HepG2 (cell line): ENCODE data around the gene TGM2. TPM values are rescaled to one million over a fixed set of nuclear protein-coding genes. Genes with fewer than 3 reads are reported as not detected.

Source experiments
- ATAC-seq: fragments of 200-7000 bp; cut with Tn5 transposase; 3 replicates; pipeline ENCODE4 v1.9.1; 2020; ENCODE audit warnings: mild to moderate bottlenecking, moderate library complexity
- BruUV-seq: library from RNA; stranded (reverse); fragments of 400-500 nt; replicated peaks from 2 replicates; lab custom pipeline; 2021; lab: Mats Ljungman, UMichigan
- CTCF ChIA-PET: fragments of 300-600 bp; formaldehyde crosslinking; extraction: SDS; loops from one replicate; lab custom pipeline; 2021; ENCODE audit warnings: low total read pairs, inconsistent platforms, low intra/inter-chr PET ratio; lab: Yijun Ruan, JAX
- POLR2A ChIA-PET: fragments of 350-600 bp; sonication (Branson Sonifier 250); formaldehyde crosslinking; loops from one replicate; lab custom pipeline; 2020; ENCODE audit warnings: antibody characterized with exemption, inconsistent platforms; lab: Yijun Ruan, JAX
- DNase-seq: peaks from one replicate; pipeline ENCODE4 v3.0.0-alpha.2; 2015; ENCODE audit warnings: low spot score
- FAIRE-seq: peaks from 3 replicates; lab custom pipeline; 2011; peaks lifted over from hg19 to GRCh38; lab: Jason Lieb, UNC
- H2AFZ ChIP-seq: one replicate; pipeline ENCODE4 v1.6.1; 2011; ENCODE audit warnings: low read length, inconsistent platforms
- H3K27ac ChIP-seq: fragments of 300-600 bp; 3 replicates; pipeline ENCODE4 v1.8.0; 2011; ENCODE audit warnings: mixed run types, mild to moderate bottlenecking, mixed read lengths, low read length, inconsistent platforms; ENCODE audit not compliant: insufficient read depth; ENCODE audit errors: extremely low read length
- H3K27me3 ChIP-seq, 2 experiments: fragments of 200-600 bp in 1 of 2; 2 replicates in 1 of 2; 3 replicates in 1 of 2; pipeline versions ENCODE4 v1.6.0 to v1.8.0; 2011; ENCODE audit warnings: low read length in 2 of 2, mild to moderate bottlenecking in 2 of 2, moderate library complexity in 2 of 2, inconsistent platforms in 1 of 2; ENCODE audit not compliant: insufficient read depth in 2 of 2, control insufficient read depth in 1 of 2
- H3K36me3 ChIP-seq, 2 experiments: fragments of 200-600 bp in 1 of 2; replicated peaks in 1 of 2; 2 replicates in 1 of 2; 3 replicates in 1 of 2; pipeline versions ENCODE4 v1.5.1 to v1.8.0; 2011; ENCODE audit warnings: low read length in 2 of 2, inconsistent platforms in 1 of 2; ENCODE audit not compliant: insufficient read depth in 2 of 2, control insufficient read depth in 1 of 2
- H3K4me1 ChIP-seq: 2 replicates; pipeline ENCODE4 v1.5.1; 2012; ENCODE audit warnings: low read length, inconsistent platforms; ENCODE audit not compliant: insufficient read depth
- H3K4me2 ChIP-seq: 2 replicates; pipeline ENCODE4 v1.6.0; 2011; ENCODE audit warnings: low read depth, low read length, inconsistent platforms
- H3K4me3 ChIP-seq, 3 experiments: fragments of 200-600 bp in 1 of 3; sonication (generic), shearing (Covaris generic) in 1 of 3; replicated peaks in 1 of 3; 2 replicates each; pipeline ENCODE4 v1.5.1; 2011 to 2016; ENCODE audit warnings: low read length in 3 of 3, inconsistent platforms in 2 of 3, low read depth in 2 of 3, mild to moderate bottlenecking in 2 of 3, control low read depth in 1 of 3, mixed read lengths in 1 of 3; ENCODE audit not compliant: insufficient read depth in 1 of 3
- H3K79me2 ChIP-seq: one replicate; pipeline ENCODE4 v1.6.1; 2011; ENCODE audit warnings: low read length, inconsistent platforms; ENCODE audit not compliant: insufficient read depth
- H3K9ac ChIP-seq: 2 replicates; pipeline ENCODE4 v1.6.0; 2011; ENCODE audit warnings: mild to moderate bottlenecking, low read depth, low read length, inconsistent platforms; ENCODE audit not compliant: insufficient read depth
- H3K9me3 ChIP-seq: 2 replicates; pipeline ENCODE4 v1.5.1; 2012; ENCODE audit warnings: mild to moderate bottlenecking, low read length
- H4K20me1 ChIP-seq: 2 replicates; pipeline ENCODE4 v1.6.0; 2011; ENCODE audit warnings: inconsistent platforms, mild to moderate bottlenecking, low read length, moderate library complexity; ENCODE audit not compliant: insufficient read depth
- DR1 ChIP-seq: sonication (generic); formaldehyde crosslinking; IDR thresholded peaks from 2 replicates; pipeline ENCODE4 v1.8.0; 2021; ENCODE audit warnings: mild to moderate bottlenecking, missing genetic modification reagents, inconsistent platforms
- HHEX ChIP-seq: IDR thresholded peaks from 2 replicates; pipeline ENCODE4 v1.6.1; 2016; ENCODE audit warnings: control low read depth
- IKZF5 ChIP-seq: IDR thresholded peaks from 2 replicates; pipeline ENCODE4 v1.6.1; 2018; ENCODE audit warnings: missing genetic modification reagents, mild to moderate bottlenecking, missing compliant biosample characterization
- KDM1A ChIP-seq: IDR thresholded peaks from 2 replicates; pipeline ENCODE4 v1.6.1; 2016; ENCODE audit warnings: missing compliant biosample characterization
- PHB2 ChIP-seq: fragments of 450-650 bp; IDR thresholded peaks from 2 replicates; pipeline ENCODE4 v1.6.1; 2018; ENCODE audit not compliant: partially characterized antibody
- PHF21A ChIP-seq: sonication (generic); formaldehyde crosslinking; IDR thresholded peaks from 2 replicates; pipeline ENCODE4 v1.5.0; 2020; ENCODE audit warnings: mild to moderate bottlenecking, missing genetic modification reagents
- POLR2G ChIP-seq: fragments of 200-400 bp; formaldehyde crosslinking; IDR thresholded peaks from 2 replicates; pipeline ENCODE4 v1.6.1; 2018; ENCODE audit warnings: mild to moderate bottlenecking, low read depth, low read length, moderate library complexity
- TEAD3 ChIP-seq: optimal IDR thresholded peaks from 2 replicates; pipeline ENCODE3; 2016; ENCODE audit warnings: borderline replicate concordance
- ZMAT3 ChIP-seq: sonication (generic); formaldehyde crosslinking; conservative IDR thresholded peaks from 2 replicates; pipeline ENCODE4 v1.7.0; 2021; ENCODE audit warnings: missing genetic modification reagents
- ZNF136 ChIP-seq: sonication (generic); formaldehyde crosslinking; IDR thresholded peaks from 2 replicates; pipeline ENCODE4 v1.8.1; 2022; ENCODE audit warnings: low read depth, mild to moderate bottlenecking, moderate library complexity, missing genetic modification reagents
- ZNF253 ChIP-seq: sonication (generic); formaldehyde crosslinking; IDR thresholded peaks from 2 replicates; pipeline ENCODE4 v1.8.0; 2022; ENCODE audit warnings: mild to moderate bottlenecking, missing genetic modification reagents, borderline replicate concordance
- ZNF75D ChIP-seq: sonication (generic); formaldehyde crosslinking; IDR thresholded peaks from 2 replicates; pipeline ENCODE4 v1.8.1; 2023; ENCODE audit warnings: missing genetic modification reagents, mild to moderate bottlenecking, borderline replicate concordance
- ZNF776 ChIP-seq: sonication (generic); formaldehyde crosslinking; IDR thresholded peaks from 2 replicates; pipeline ENCODE4 v1.4.0; 2020; ENCODE audit warnings: mild to moderate bottlenecking, missing genetic modification reagents
- ZNF841 ChIP-seq: sonication (generic); formaldehyde crosslinking; IDR thresholded peaks from 2 replicates; pipeline ENCODE4 v1.8.1; 2023; ENCODE audit warnings: missing genetic modification reagents, borderline replicate concordance
- ZSCAN21 ChIP-seq: sonication (generic); formaldehyde crosslinking; IDR thresholded peaks from 2 replicates; pipeline ENCODE4 v1.8.0; 2022; ENCODE audit warnings: mild to moderate bottlenecking, missing genetic modification reagents, moderate library complexity, borderline replicate concordance
- WGBS: methylation state at CpG from one replicate; pipeline ENCODE4 v1.1.6; 2017; ENCODE audit warnings: low lambda C conversion rate; 5-methylcytosine and 5-hydroxymethylcytosine counted together
- in situ Hi-C: cut with HindIII; loops from 2 replicates; pipeline ENCODE4 v1.10.0; 2017; ENCODE audit warnings: low pct_unique_long_range_greater_than_20kb; ENCODE audit not compliant: extremely low pct_ligation_motif_present
- intact Hi-C: fragments of 100-400 bp; cut with micrococcal nuclease; formaldehyde crosslinking; loops from one replicate; pipeline ENCODE4 v1.10.0; 2022; ENCODE audit not compliant: unreplicated experiment
- polyA plus RNA-seq, 8 experiments: library from polyadenylated mRNA; depleted of rRNA in 3 of 8; stranded (reverse) in 7 of 8; unstranded in 1 of 8; fragments of >200 nt; fragmentation: Illumina TruSeq in 4 of 8; extraction: Trizol in 4 of 8; gene quantifications; 2 replicates each; pipeline versions ENCODE4 v1.2.1 to v1.2.3, GENCODE V29; 2011 to 2016; ENCODE audit warnings: low read depth in 4 of 8, missing spikeins in 1 of 8, mixed read lengths in 1 of 8; ENCODE audit not compliant: insufficient read depth in 1 of 8
- total RNA-seq, 5 experiments: library from RNA; depleted of rRNA; stranded (reverse); fragments of >200 nt; fragmentation: Illumina TruSeq; extraction: Trizol; gene quantifications; 2 replicates each; pipeline ENCODE4 v1.2.3, GENCODE V29; 2016; ENCODE audit warnings: low read depth in 1 of 5

The TGM2 gene
- total and polyA plus RNA-seq, 2 of the 13 experiments (the other 11 are each of a cell fraction or from before 2014, with no cell fraction given): 4.2 to 46.4 TPM

- POLR2A ChIA-PET: no interaction called here
- 55% methylated on average over 14 of the region's 14 CpGs for WGBS
- Histone ChIP-seq H4K20me1 (no peaks in the 10 kb centered on the region), H2AFZ (no peak overlapping the region), H3K27ac (no peak overlapping the region)
- ATAC-seq: no peak
- intact Hi-C loops: no loop called here
- TF ChIP-seq ZNF136 (CRISPR knock-in tag) (no peak), TEAD3 (CRISPR knock-in tag) (no peak), KDM1A (CRISPR knock-in tag) (no peak), IKZF5 (CRISPR knock-in tag) (no peak), ZNF75D (0 out of 2 replicates have a peak, but pooled peaks have one; percentile 22), PHB2 (no peak), ZNF776 (no peak), ZMAT3 (CRISPR knock-in tag) (no peak), DR1 (CRISPR knock-in tag) (no peak), PHF21A (CRISPR knock-in tag) (no peak), ZNF841 (CRISPR knock-in tag) (no peak), HHEX (CRISPR knock-in tag) (no peak), POLR2G (no peak), ZSCAN21 (CRISPR knock-in tag) (no peak), ZNF253 (CRISPR knock-in tag) (0 out of 2 replicates have a peak, but pooled peaks have one; percentile 27)
- TF ChIP-seq, all 625 proteins: peak for 2
- Histone ChIP-seq H3K9ac (no peak overlapping the region), H3K4me2 (no peak overlapping the region), H3K79me2 (no peaks in the 10 kb centered on the region), H3K4me1 (peaks cover 11% of the 10 kb centered on the region), H3K9me3 (no peaks in the 10 kb centered on the region), H3K27me3 (peaks cover 5 to 23% of the 10 kb centered on the region in 2 experiments; a peak in 4 of 5 replicates), H3K4me3 (no peak overlapping the region), H3K36me3 (no peaks in the 10 kb centered on the region)
- in situ Hi-C loops: loop anchor here (25.0 kb wide), 1 partner anchor 637 kb away; no protein-coding TSS in a partner anchor
- FAIRE-seq (no peak), DNase-seq (no peak)
- CTCF ChIA-PET: no interaction called here
- no TSS peak for BruUV-seq
Observed at GRCh38 chr20:38199501-38200390, 34.7 kb upstream of the TGM2 start.
